Vagina (tissue), 2 donors: ENCODE measurements around the gene DNPH1.

Source experiments
- CTCF ChIP-seq, 3 experiments: fragments of 450-650 bp in 2 of 3; fragments of 200-600 bp in 1 of 3; sonication (generic) in 1 of 3; IDR thresholded peaks; one replicate each; pipeline ENCODE4 v1.5.1; 2017 to 2019; ENCODE audit warnings: antibody characterized with exemption in 3 of 3, mild to moderate bottlenecking in 2 of 3, moderate library complexity in 2 of 3
- POLR2A ChIP-seq, 2 donors: fragments of 450-650 bp; IDR thresholded peaks; one replicate each; pipeline ENCODE4 v1.6.1; 2017; ENCODE audit warnings: antibody characterized with exemption in 2 of 2, mild to moderate bottlenecking in 2 of 2, moderate library complexity in 2 of 2
- POLR2AphosphoS5 ChIP-seq, 2 donors: sonication (generic); formaldehyde crosslinking; IDR thresholded peaks; one replicate each; pipeline ENCODE4 v1.9.0; 2017; ENCODE audit warnings: antibody characterized with exemption in 2 of 2, mild to moderate bottlenecking in 2 of 2, low read depth in 1 of 2; ENCODE audit not compliant: insufficient read depth in 1 of 2

DNA sequence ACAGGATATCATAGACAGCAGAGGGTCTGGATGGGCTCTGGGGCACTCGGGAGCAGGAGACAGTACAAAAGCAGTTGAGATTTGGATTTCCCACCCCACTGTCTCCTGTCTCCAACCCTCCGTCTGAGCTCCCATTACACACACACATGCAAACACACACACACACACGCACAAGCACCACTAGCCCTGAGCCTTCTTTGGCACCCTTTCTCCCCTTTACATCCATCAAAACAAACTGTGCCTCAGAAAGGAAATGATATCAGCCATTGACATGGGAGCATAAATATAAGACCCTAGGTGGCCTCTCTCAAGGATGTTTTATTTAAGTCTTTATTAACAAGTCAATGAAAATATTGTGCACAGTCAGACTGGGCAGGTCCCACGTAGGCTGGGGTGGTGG is 31.5 kb upstream of the DNPH1 start:
- TF ChIP-seq CTCF (IDR thresholded peaks at IDR 0.05) (no peak), POLR2A (IDR thresholded peaks at IDR 0.05) (no peak), POLR2AphosphoS5 (IDR thresholded peaks at IDR 0.05; ENCODE audit: insufficient read depth in 1 of 2, low read depth in 1 of 2) (no peak)
